HepG2 (cell line): Measurements from ENCODE around the gene SLC18A3. TPM values are rescaled to one million over a fixed set of nuclear protein-coding genes. Genes with fewer than 3 reads are reported as not detected.

ENCODE experiments used
- CBX1 ChIP-seq: IDR thresholded peaks from one replicate; pipeline ENCODE4 v1.6.1; 2016; ENCODE audit warnings: antibody characterized with exemption, low read depth
- EZH2 ChIP-seq: conservative IDR thresholded peaks from 2 replicates; pipeline ENCODE4 v1.6.1; 2012; ENCODE audit warnings: mild to moderate bottlenecking, low read depth, low read length, moderate library complexity
- MXD4 ChIP-seq: IDR thresholded peaks from 2 replicates; pipeline ENCODE4 v1.6.1; 2016; ENCODE audit warnings: mild to moderate bottlenecking, missing biosample characterization, missing genetic modification reagents
- RFX5 ChIP-seq: IDR thresholded peaks from 2 replicates; pipeline ENCODE4 v1.6.1; 2011; ENCODE audit warnings: low read depth, low read length, improper control_type of control experiment
- SMC3 ChIP-seq: IDR thresholded peaks from 2 replicates; pipeline ENCODE4 v1.6.1; 2011; ENCODE audit warnings: low read length, improper control_type of control experiment
- SOX6 ChIP-seq, 2 experiments: fragments of 450-650 bp in 1 of 2; sonication (generic) in 1 of 2; formaldehyde crosslinking in 1 of 2; IDR thresholded peaks; 2 replicates each; pipeline versions ENCODE4 v1.4.0 to v1.6.1; 2017 to 2020; ENCODE audit warnings: antibody characterized with exemption in 1 of 2, mild to moderate bottlenecking in 1 of 2, missing genetic modification reagents in 1 of 2
- TBX2 ChIP-seq: sonication (generic); formaldehyde crosslinking; IDR thresholded peaks from 2 replicates; pipeline ENCODE4 v1.5.0; 2020; ENCODE audit warnings: missing genetic modification reagents, mild to moderate bottlenecking, borderline replicate concordance
- TP53 ChIP-seq: sonication (generic); formaldehyde crosslinking; conservative IDR thresholded peaks from 2 replicates; pipeline ENCODE4 v1.4.0; 2020; ENCODE audit warnings: missing genetic modification reagents
- ZBTB7A ChIP-seq: sonication (generic); formaldehyde crosslinking; IDR thresholded peaks from 2 replicates; pipeline ENCODE4 v1.8.0; 2022; ENCODE audit warnings: mild to moderate bottlenecking, missing genetic modification reagents
- ZFAT ChIP-seq: sonication (generic); formaldehyde crosslinking; conservative IDR thresholded peaks from 2 replicates; pipeline ENCODE4 v1.8.1; 2023; ENCODE audit warnings: missing genetic modification reagents, inconsistent platforms
- ZNF292 ChIP-seq: sonication (generic); formaldehyde crosslinking; IDR thresholded peaks from 2 replicates; pipeline ENCODE4 v1.8.1; 2022; ENCODE audit warnings: mild to moderate bottlenecking, low read depth, missing genetic modification reagents, borderline replicate concordance
- ZNF318 ChIP-seq: sonication (generic); formaldehyde crosslinking; IDR thresholded peaks from 2 replicates; pipeline ENCODE4 v1.4.0; 2020; ENCODE audit warnings: mild to moderate bottlenecking, missing genetic modification reagents
- ZNF431 ChIP-seq: sonication (generic); formaldehyde crosslinking; IDR thresholded peaks from 2 replicates; pipeline ENCODE4 v1.9.0; 2022; ENCODE audit warnings: missing genetic modification reagents, low read depth, mild to moderate bottlenecking, borderline replicate concordance
- ZNF749 ChIP-seq: sonication (generic); formaldehyde crosslinking; IDR thresholded peaks from 2 replicates; pipeline ENCODE4 v1.8.0; 2022; ENCODE audit warnings: mild to moderate bottlenecking, missing genetic modification reagents, moderate library complexity, borderline replicate concordance
- polyA plus RNA-seq, 8 experiments: library from polyadenylated mRNA; depleted of rRNA in 3 of 8; stranded (reverse) in 7 of 8; unstranded in 1 of 8; fragments of >200 nt; fragmentation: Illumina TruSeq in 4 of 8; extraction: Trizol in 4 of 8; gene quantifications; 2 replicates each; pipeline versions ENCODE4 v1.2.1 to v1.2.3, GENCODE V29; 2011 to 2016; ENCODE audit warnings: low read depth in 4 of 8, missing spikeins in 1 of 8, mixed read lengths in 1 of 8; ENCODE audit not compliant: insufficient read depth in 1 of 8
- total RNA-seq, 5 experiments: library from RNA; depleted of rRNA; stranded (reverse); fragments of >200 nt; fragmentation: Illumina TruSeq; extraction: Trizol; gene quantifications; 2 replicates each; pipeline ENCODE4 v1.2.3, GENCODE V29; 2016; ENCODE audit warnings: low read depth in 1 of 5
- TF ChIP-seq, protein P1 (sequence below): sonication (generic); formaldehyde crosslinking; IDR thresholded peaks from 2 replicates; pipeline ENCODE4 v1.4.0; 2020; ENCODE audit warnings: missing genetic modification reagents, mild to moderate bottlenecking, borderline replicate concordance
- TF ChIP-seq, protein P2 (sequence below): sonication (generic); formaldehyde crosslinking; IDR thresholded peaks from 2 replicates; pipeline ENCODE4 v1.5.0; 2020; ENCODE audit warnings: mild to moderate bottlenecking, missing genetic modification reagents

SLC18A3 gene
- total and polyA plus RNA-seq, 2 of the 13 experiments (the other 11 are each of a cell fraction or from before 2014, with no cell fraction given): not detected

DNA sequence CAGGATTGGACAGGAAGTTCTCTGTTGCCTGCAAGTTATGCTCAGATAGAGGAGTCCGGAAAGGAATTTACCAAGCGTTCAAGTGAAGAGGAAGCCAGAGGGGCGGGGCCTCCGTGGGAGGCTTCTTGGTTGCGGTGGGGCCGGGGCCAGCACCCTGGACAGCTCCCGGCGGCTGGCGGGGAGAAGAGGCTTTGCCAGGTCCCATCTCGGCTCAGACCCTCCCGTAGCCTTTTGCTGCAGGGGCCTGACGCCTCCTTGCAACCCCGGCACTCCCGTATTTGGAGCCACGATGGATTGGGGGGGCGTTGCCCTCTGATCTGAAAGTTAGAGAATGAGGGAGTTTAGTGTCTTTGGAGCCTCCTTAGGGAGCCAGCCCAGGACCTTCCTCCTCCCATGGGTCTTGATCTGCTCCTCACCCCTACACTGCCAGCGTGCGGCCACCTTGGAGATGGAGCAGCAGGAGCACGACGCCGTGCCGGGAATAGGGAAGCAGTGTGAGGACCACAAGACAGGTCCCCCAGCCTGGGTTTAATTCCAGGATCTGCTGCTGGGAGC, 3.1 kb upstream of the SLC18A3 start (continued):
- TF ChIP-seq, protein P1, sequence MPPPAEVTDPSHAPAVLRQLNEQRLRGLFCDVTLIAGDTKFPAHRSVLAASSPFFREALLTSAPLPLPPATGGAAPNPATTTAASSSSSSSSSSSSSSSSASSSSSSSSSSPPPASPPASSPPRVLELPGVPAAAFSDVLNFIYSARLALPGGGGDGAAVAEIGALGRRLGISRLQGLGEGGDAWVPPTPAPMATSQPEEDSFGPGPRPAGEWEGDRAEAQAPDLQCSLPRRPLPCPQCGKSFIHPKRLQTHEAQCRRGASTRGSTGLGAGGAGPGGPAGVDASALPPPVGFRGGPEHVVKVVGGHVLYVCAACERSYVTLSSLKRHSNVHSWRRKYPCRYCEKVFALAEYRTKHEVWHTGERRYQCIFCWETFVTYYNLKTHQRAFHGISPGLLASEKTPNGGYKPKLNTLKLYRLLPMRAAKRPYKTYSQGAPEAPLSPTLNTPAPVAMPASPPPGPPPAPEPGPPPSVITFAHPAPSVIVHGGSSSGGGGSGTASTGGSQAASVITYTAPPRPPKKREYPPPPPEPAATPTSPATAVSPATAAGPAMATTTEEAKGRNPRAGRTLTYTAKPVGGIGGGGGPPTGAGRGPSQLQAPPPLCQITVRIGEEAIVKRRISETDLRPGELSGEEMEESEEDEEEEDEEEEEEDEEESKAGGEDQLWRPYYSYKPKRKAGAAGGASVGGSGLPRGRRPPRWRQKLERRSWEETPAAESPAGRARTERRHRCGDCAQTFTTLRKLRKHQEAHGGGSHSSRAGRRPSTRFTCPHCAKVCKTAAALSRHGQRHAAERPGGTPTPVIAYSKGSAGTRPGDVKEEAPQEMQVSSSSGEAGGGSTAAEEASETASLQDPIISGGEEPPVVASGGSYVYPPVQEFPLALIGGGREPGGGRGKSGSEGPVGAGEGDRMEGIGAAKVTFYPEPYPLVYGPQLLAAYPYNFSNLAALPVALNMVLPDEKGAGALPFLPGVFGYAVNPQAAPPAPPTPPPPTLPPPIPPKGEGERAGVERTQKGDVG (CRISPR knock-in tag): no peak
- no peak for TF ChIP-seq SOX6 (IDR thresholded peaks at IDR 0.05)
- no peak for TF ChIP-seq SOX6 (CRISPR knock-in tag; IDR thresholded peaks at IDR 0.05)
- TF ChIP-seq CBX1: no peak
- TF ChIP-seq MXD4 (CRISPR knock-in tag): peak; percentile 64; the same call in 1 of the 2 replicates
- no peak for TF ChIP-seq ZNF431 (CRISPR knock-in tag)
- peak; percentile 49 for TF ChIP-seq TBX2 (CRISPR knock-in tag)
- TF ChIP-seq SMC3: no peak
- TF ChIP-seq ZFAT: no peak
- TF ChIP-seq, protein P2, sequence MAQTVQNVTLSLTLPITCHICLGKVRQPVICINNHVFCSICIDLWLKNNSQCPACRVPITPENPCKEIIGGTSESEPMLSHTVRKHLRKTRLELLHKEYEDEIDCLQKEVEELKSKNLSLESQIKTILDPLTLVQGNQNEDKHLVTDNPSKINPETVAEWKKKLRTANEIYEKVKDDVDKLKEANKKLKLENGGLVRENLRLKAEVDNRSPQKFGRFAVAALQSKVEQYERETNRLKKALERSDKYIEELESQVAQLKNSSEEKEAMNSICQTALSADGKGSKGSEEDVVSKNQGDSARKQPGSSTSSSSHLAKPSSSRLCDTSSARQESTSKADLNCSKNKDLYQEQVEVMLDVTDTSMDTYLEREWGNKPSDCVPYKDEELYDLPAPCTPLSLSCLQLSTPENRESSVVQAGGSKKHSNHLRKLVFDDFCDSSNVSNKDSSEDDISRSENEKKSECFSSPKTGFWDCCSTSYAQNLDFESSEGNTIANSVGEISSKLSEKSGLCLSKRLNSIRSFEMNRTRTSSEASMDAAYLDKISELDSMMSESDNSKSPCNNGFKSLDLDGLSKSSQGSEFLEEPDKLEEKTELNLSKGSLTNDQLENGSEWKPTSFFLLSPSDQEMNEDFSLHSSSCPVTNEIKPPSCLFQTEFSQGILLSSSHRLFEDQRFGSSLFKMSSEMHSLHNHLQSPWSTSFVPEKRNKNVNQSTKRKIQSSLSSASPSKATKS: no peak
- TF ChIP-seq TP53 (CRISPR knock-in tag): 0 out of 2 replicates have a peak, but pooled peaks have one; percentile 48
- TF ChIP-seq ZBTB7A (CRISPR knock-in tag): no peak
- TF ChIP-seq ZNF292: no peak
- TF ChIP-seq EZH2: no peak
- TF ChIP-seq ZNF749 (CRISPR knock-in tag): peak; percentile 78; the same call in 1 of the 2 replicates
- TF ChIP-seq RFX5: no peak
- no peak for TF ChIP-seq ZNF318 (CRISPR knock-in tag)
